A673 (cell line): Measurements from ENCODE around the gene ADAMTS6. TPM values are rescaled to one million over a fixed set of nuclear protein-coding genes. Genes with fewer than 3 reads are reported as not detected.

Experiments used
- BruUV-seq: library from RNA; stranded (reverse); fragments of 400-500 nt; replicated peaks from 2 replicates; lab custom pipeline; 2021; lab: Mats Ljungman, UMichigan
- CTCF ChIA-PET: fragments of 300-600 bp; sonication (Branson Sonifier 250); formaldehyde crosslinking; loops from one replicate; lab custom pipeline; 2022; ENCODE audit warnings: antibody characterized with exemption; lab: Charles Lee
- POLR2A ChIA-PET: fragments of 300-600 bp; sonication (Branson Sonifier 250); formaldehyde crosslinking; loops from one replicate; lab custom pipeline; 2022; ENCODE audit warnings: antibody characterized with exemption; ENCODE audit not compliant: low non-redundant PET; lab: Charles Lee
- DNase-seq: peaks from one replicate; pipeline ENCODE4 v3.0.0-alpha.2; 2015; ENCODE audit warnings: low spot score
- H3K27ac ChIP-seq: fragments of 200-600 bp; sonication (generic); 2 replicates; pipeline ENCODE4 v1.5.1; 2016; ENCODE audit warnings: mixed run types, low read depth, mild to moderate bottlenecking, mixed read lengths, antibody characterized with exemption, low read length; ENCODE audit not compliant: poor library complexity, severe bottlenecking
- H3K27me3 ChIP-seq: fragments of 200-600 bp; sonication (generic); replicated peaks from 2 replicates; pipeline ENCODE4 v1.6.1; 2017; ENCODE audit warnings: mixed run types, low read depth, mild to moderate bottlenecking, mixed read lengths, antibody characterized with exemption, low read length; ENCODE audit not compliant: insufficient read depth, poor library complexity
- H3K36me3 ChIP-seq: fragments of 200-600 bp; sonication (generic); 2 replicates; pipeline ENCODE4 v1.6.1; 2016; ENCODE audit warnings: mixed run types, mild to moderate bottlenecking, mixed read lengths, antibody characterized with exemption, low read length; ENCODE audit not compliant: insufficient read depth, poor library complexity, severe bottlenecking
- H3K4me1 ChIP-seq: fragments of 200-600 bp; sonication (generic); 2 replicates; pipeline ENCODE4 v1.6.1; 2017; ENCODE audit warnings: mixed run types, mild to moderate bottlenecking, mixed read lengths, antibody characterized with exemption, low read length; ENCODE audit not compliant: insufficient read depth, poor library complexity, severe bottlenecking
- H3K4me3 ChIP-seq: fragments of 200-600 bp; sonication (generic); 2 replicates; pipeline ENCODE4 v1.5.1; 2016; ENCODE audit warnings: low read depth, mixed run types, mild to moderate bottlenecking, mixed read lengths, low read length; ENCODE audit not compliant: poor library complexity, severe bottlenecking
- H3K9me3 ChIP-seq: fragments of 200-600 bp; sonication (generic); 2 replicates; pipeline ENCODE4 v1.6.1; 2016; ENCODE audit warnings: mixed run types, low read depth, mild to moderate bottlenecking, mixed read lengths, antibody characterized with exemption, low read length; ENCODE audit not compliant: poor library complexity, severe bottlenecking
- EZH2 ChIP-seq: fragments of 200-600 bp; sonication (generic); IDR thresholded peaks from 2 replicates; pipeline ENCODE4 v1.6.1; 2017; ENCODE audit warnings: borderline replicate concordance, low read depth, mild to moderate bottlenecking, mixed read lengths, antibody characterized with exemption, low read length; ENCODE audit not compliant: poor library complexity, severe bottlenecking
- intact Hi-C: fragments of 100-400 bp; cut with micrococcal nuclease; formaldehyde crosslinking; loops from one replicate; pipeline ENCODE4 v1.10.0; 2022; ENCODE audit not compliant: unreplicated experiment
- total RNA-seq: library from RNA; stranded (reverse); gene quantifications from 2 replicates; pipeline ENCODE4 v1.2.3, GENCODE V29; 2021
- TF ChIP-seq, protein P1 (sequence below): fragments of 300-800, 200-600 bp; sonication (generic); conservative IDR thresholded peaks from 2 replicates; pipeline ENCODE4 v1.5.1; 2017; ENCODE audit warnings: low read depth, mild to moderate bottlenecking, antibody characterized with exemption, low read length, moderate library complexity, mixed read lengths

The ADAMTS6 gene
- total RNA-seq, 1 experiment from 2014 or later: 2.6 TPM

DNA sequence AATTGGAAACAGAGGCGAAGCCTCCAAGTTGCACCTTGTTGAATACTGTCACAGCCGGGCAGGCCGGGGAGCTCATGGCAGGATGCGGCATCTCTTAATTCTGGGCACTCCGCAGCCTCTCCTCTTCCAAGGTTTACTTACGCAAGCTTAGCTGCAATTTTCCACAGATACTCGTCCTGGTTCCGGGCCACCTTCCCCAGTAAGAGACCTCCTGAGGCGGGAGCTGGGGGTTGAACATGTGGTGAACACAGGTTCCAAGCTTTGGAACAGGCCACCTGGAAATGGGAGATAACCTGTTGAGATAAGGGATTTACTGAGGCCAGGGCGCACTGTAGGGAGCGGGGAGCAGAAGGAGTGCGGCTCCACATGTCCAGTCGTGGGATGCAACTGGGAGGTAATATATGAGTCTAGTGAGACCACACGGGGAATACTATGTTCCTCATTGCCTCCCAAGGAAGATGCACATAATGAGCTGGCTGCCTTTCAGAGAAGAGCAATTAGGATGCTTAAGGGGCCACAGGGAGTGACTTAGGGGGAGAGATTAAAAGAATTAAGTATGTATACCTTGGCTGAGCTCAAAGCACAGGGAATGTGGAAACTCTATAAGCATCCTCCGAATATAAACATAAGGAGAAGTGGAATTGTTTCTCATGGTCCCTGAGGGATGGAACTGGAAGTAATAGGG lies 377.8 kb downstream of the ADAMTS6 start:
- BruUV-seq: no TSS peak
- POLR2A ChIA-PET: no interaction called here
- intact Hi-C loops: loop anchor here (5.0 kb wide), 1 partner anchor 378 kb away; the partner anchor contains the start of gene ADAMTS6

DNA sequence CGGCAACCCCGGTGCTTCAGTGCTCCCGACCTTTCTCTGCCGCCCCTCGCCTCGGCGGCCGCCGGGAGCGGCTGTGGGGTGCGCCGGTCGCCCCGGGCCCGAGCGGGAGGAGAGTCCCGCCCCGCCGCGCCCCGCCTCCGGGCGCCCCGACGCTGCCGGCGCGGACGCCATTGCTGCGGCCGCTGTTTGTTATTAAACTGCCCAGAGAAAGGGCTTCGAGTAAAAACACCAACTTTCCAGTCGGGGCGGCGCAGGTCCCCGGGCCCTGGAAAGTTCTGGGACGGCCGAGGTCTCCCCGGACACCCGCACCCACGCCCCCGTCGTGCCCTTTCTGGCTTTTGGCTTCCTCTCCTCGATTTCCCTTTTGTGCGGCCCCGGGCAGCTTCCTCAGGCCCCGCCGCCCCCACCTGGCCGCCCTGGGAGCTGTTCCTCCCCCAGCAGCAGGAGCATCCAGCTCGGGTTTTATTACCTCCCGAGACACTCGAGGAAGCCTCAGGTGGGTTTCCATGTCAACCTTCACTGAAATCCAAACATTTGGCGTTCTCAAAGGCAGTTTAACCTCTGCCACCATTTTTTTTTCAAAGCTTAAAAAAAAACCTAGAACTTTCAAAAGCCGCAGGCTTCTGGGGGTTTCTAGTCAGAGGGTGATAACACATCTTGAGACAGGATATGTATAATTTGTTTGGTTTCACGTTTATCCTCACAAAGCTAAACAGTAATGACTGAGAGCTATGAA lies 378.6 kb downstream of the ADAMTS6 start:
- POLR2A ChIA-PET: no interaction called here
- intact Hi-C loops: loop anchor here (5.0 kb wide), 1 partner anchor 379 kb away; the partner anchor contains the start of gene ADAMTS6

More for the DNA sequence above, 377.8 kb downstream of the ADAMTS6 start:
- H3K36me3 ChIP-seq: no peaks in the 10 kb centered on the region
- H3K4me1 ChIP-seq: peaks cover 6% of the 10 kb centered on the region
- H3K27ac ChIP-seq: no peak overlapping the region
- TF ChIP-seq, protein P1, sequence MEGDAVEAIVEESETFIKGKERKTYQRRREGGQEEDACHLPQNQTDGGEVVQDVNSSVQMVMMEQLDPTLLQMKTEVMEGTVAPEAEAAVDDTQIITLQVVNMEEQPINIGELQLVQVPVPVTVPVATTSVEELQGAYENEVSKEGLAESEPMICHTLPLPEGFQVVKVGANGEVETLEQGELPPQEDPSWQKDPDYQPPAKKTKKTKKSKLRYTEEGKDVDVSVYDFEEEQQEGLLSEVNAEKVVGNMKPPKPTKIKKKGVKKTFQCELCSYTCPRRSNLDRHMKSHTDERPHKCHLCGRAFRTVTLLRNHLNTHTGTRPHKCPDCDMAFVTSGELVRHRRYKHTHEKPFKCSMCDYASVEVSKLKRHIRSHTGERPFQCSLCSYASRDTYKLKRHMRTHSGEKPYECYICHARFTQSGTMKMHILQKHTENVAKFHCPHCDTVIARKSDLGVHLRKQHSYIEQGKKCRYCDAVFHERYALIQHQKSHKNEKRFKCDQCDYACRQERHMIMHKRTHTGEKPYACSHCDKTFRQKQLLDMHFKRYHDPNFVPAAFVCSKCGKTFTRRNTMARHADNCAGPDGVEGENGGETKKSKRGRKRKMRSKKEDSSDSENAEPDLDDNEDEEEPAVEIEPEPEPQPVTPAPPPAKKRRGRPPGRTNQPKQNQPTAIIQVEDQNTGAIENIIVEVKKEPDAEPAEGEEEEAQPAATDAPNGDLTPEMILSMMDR: no peak
- no peak for TF ChIP-seq EZH2
- no peak overlapping the region for H3K4me3 ChIP-seq
- no peak for DNase-seq
- no peaks in the 10 kb centered on the region for H3K27me3 ChIP-seq
- H3K9me3 ChIP-seq: no peaks in the 10 kb centered on the region
- CTCF ChIA-PET: interaction anchor here (0.9 kb wide), 1 partner anchor 380 kb away, joined by 4 read pairs; no protein-coding TSS in a partner anchor

DNA sequence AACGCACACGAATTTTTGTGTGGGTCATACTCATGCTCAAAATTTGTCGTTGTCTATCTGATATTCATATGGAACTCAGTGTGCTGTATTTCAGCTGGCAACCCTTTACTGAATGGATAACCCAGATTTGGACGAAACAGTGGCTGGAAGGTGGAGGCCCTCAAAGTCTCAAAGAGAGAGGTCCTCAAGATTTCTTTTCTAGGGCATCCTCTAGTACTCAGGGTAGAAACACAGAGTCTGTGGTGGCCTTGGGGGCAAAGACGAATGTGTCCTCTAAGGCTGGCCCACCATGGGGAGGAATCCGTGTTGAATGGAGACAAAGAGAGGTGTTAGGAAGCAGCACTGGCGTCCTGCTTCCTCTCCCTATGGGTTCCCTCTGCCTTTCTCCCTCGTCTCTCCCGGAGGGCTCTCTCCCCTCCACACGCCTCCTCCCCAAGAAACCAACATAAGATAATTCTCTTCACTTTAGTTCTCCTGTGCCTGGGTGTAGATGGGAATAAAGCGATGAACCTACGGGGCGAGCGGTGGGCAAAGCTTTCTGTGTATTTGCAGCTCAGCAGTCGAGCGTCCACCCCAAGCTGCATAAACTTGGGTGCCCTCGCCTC lies 379.2 kb downstream of the ADAMTS6 start:
- Histone ChIP-seq H3K27me3 (no peaks in the 10 kb centered on the region), H3K4me1 (peaks cover 6% of the 10 kb centered on the region), H3K4me3 (peak overlapping the region; percentile 50), H3K36me3 (no peaks in the 10 kb centered on the region), H3K27ac (peak overlapping the region; percentile 58), H3K9me3 (no peaks in the 10 kb centered on the region)
- TF ChIP-seq EZH2: no peak
- TF ChIP-seq, protein P1: no peak
- BruUV-seq: no TSS peak
- intact Hi-C loops: loop anchor here (5.0 kb wide), 1 partner anchor 380 kb away; the partner anchor contains the start of gene ADAMTS6
- ChIA-PET CTCF (no interaction called here), POLR2A (no interaction called here)
- peak; percentile 15 for DNase-seq

More for the DNA sequence above, 378.6 kb downstream of the ADAMTS6 start:
- Histone ChIP-seq H3K27ac (peak overlapping the region; percentile 58), H3K4me1 (peaks cover 6% of the 10 kb centered on the region), H3K36me3 (no peaks in the 10 kb centered on the region), H3K9me3 (no peaks in the 10 kb centered on the region), H3K27me3 (no peaks in the 10 kb centered on the region), H3K4me3 (peak overlapping the region; percentile 50)
- peak; percentile 34 for DNase-seq
- no TSS peak for BruUV-seq
- TF ChIP-seq, protein P1: peak; percentile 33; the same call in 1 of the 2 replicates
- TF ChIP-seq EZH2: no peak
- CTCF ChIA-PET: interaction anchor here (0.9 kb wide), 1 partner anchor 380 kb away, joined by 4 read pairs; no protein-coding TSS in a partner anchor
